Subcutaneous abdominal adipose tissue (tissue), 5 donors: Measurements from ENCODE around the gene ETV4.

Source experiments
- H3K27ac ChIP-seq: one replicate; pipeline ENCODE4 v1.7.0; 2013; ENCODE audit warnings: low read depth, mild to moderate bottlenecking, inconsistent platforms, low read length, moderate library complexity
- H3K27me3 ChIP-seq, 5 donors: one replicate each; pipeline ENCODE4 v1.7.0; 2013; ENCODE audit warnings: low read length in 5 of 5, inconsistent platforms in 1 of 5; ENCODE audit not compliant: control insufficient read depth in 5 of 5, insufficient read depth in 4 of 5
- H3K36me3 ChIP-seq, 5 donors: one replicate each; pipeline ENCODE4 v1.7.0; 2013; ENCODE audit warnings: low read length in 5 of 5; ENCODE audit not compliant: control insufficient read depth in 5 of 5, insufficient read depth in 5 of 5
- H3K4me1 ChIP-seq, 5 donors: one replicate each; pipeline ENCODE4 v1.7.0; 2013; ENCODE audit warnings: low read length in 5 of 5, mild to moderate bottlenecking in 3 of 5, moderate library complexity in 1 of 5; ENCODE audit not compliant: control insufficient read depth in 5 of 5, insufficient read depth in 5 of 5
- H3K4me3 ChIP-seq, 5 donors: one replicate each; pipeline ENCODE4 v1.7.0; 2013; ENCODE audit warnings: low read length in 5 of 5, low read depth in 1 of 5
- H3K9ac ChIP-seq, 5 donors: one replicate each; pipeline ENCODE4 v1.7.0; 2013; ENCODE audit warnings: low read length in 5 of 5, mild to moderate bottlenecking in 4 of 5, moderate library complexity in 3 of 5
- H3K9me3 ChIP-seq, 5 donors: one replicate each; pipeline ENCODE4 v1.7.0; 2013; ENCODE audit warnings: low read length in 5 of 5; ENCODE audit not compliant: control insufficient read depth in 5 of 5
- donor health status: healthy.
- donor health status: healthy.
- donor health status: healthy.
- donor health status: healthy.
- donor health status: healthy.

ETV4 gene

GRCh38 chr17:43546319-43547188, at the start of gene ETV4:
Gene ETV4, minus strand, starts transcription at chr17:43546340. Its CDS starts 723 bp downstream, at chr17:43545617.
- Histone ChIP-seq H3K27me3 (peaks cover 18 to 40% (median 33%) of the 10 kb centered on the region in 5 donors), H3K36me3 (no peaks in the 10 kb centered on the region), H3K4me3 (peak within 1 kb of the TSS; percentile 44 to 67 (median 56)), H3K9ac (peak within 1 kb of the TSS in 3 of 5 donors; percentile 20 to 37 (median 23)), H3K9me3 (no peaks in the 10 kb centered on the region), H3K4me1 (peaks cover 3 to 23% (median 18%) of the 10 kb centered on the region in 5 donors), H3K27ac (no peak within 1 kb of the TSS)

GRCh38 chr17:43595466-43595865, 49.3 kb upstream of the ETV4 start:
- no peak overlapping the region for H3K9ac ChIP-seq
- H3K9me3 ChIP-seq, result no peaks in the 10 kb centered on the region
- peaks cover 7 to 25% (median 22%) of the 10 kb centered on the region in 5 donors for H3K4me1 ChIP-seq
- no peak overlapping the region for H3K27ac ChIP-seq
- H3K27me3 ChIP-seq, result peaks cover 0 to 9% (median 0%) of the 10 kb centered on the region in 5 donors
- H3K36me3 ChIP-seq, result no peaks in the 10 kb centered on the region
- no peak overlapping the region for H3K4me3 ChIP-seq

GRCh38 chr17:43591779-43592562, 45.8 kb upstream of the ETV4 start:
- H3K9me3 ChIP-seq, result no peaks in the 10 kb centered on the region
- peak overlapping the region in 1 of 5 donors; percentile 36 for H3K4me3 ChIP-seq
- H3K27me3 ChIP-seq, result peaks cover 0 to 5% (median 0%) of the 10 kb centered on the region in 5 donors
- H3K9ac ChIP-seq, result peak overlapping the region in 3 of 5 donors; percentile 41 to 46 (median 41)
- H3K27ac ChIP-seq, result peak overlapping the region; percentile 96
- peaks cover 7 to 41% (median 19%) of the 10 kb centered on the region in 5 donors for H3K4me1 ChIP-seq
- no peaks in the 10 kb centered on the region for H3K36me3 ChIP-seq

GRCh38 chr17:43591001-43591400, 44.9 kb upstream of the ETV4 start:
- peak overlapping the region in 3 of 5 donors; percentile 30 to 41 (median 33) for H3K9ac ChIP-seq

GRCh38 chr17:43588664-43589435, 42.7 kb upstream of the ETV4 start:
- no peaks in the 10 kb centered on the region for H3K36me3 ChIP-seq
- no peak overlapping the region for H3K4me3 ChIP-seq
- H3K27ac ChIP-seq, result peak overlapping the region; percentile 32
- H3K4me1 ChIP-seq, result peaks cover 7 to 59% (median 29%) of the 10 kb centered on the region in 5 donors
- peak overlapping the region in 1 of 5 donors; percentile 20 for H3K9ac ChIP-seq
- no peaks in the 10 kb centered on the region for H3K9me3 ChIP-seq
- peaks cover 0 to 3% (median 0%) of the 10 kb centered on the region in 5 donors for H3K27me3 ChIP-seq

More at GRCh38 chr17:43591001-43591400, 44.9 kb upstream of the ETV4 start:
- H3K4me3 ChIP-seq, result no peak overlapping the region
- H3K36me3 ChIP-seq, result no peaks in the 10 kb centered on the region
- peak overlapping the region; percentile 96 for H3K27ac ChIP-seq
- peaks cover 0 to 3% (median 0%) of the 10 kb centered on the region in 5 donors for H3K27me3 ChIP-seq
- H3K4me1 ChIP-seq, result peaks cover 7 to 42% (median 19%) of the 10 kb centered on the region in 5 donors
- H3K9me3 ChIP-seq, result no peaks in the 10 kb centered on the region

- Histone ChIP-seq H3K4me3 (no peak overlapping the region), H3K4me1 (peaks cover 7 to 66% (median 29%) of the 10 kb centered on the region in 5 donors), H3K27me3 (peaks cover 0 to 3% (median 0%) of the 10 kb centered on the region in 5 donors), H3K36me3 (no peaks in the 10 kb centered on the region), H3K9me3 (no peaks in the 10 kb centered on the region), H3K9ac (no peak overlapping the region), H3K27ac (peak overlapping the region; percentile 32)
These were observed 42.0 kb upstream of the ETV4 start for GRCh38 chr17:43588121-43588520.

- Histone ChIP-seq H3K9ac (no peak overlapping the region), H3K9me3 (no peaks in the 10 kb centered on the region), H3K27me3 (peaks cover 0 to 3% (median 0%) of the 10 kb centered on the region in 5 donors), H3K27ac (no peak overlapping the region), H3K4me3 (no peak overlapping the region), H3K36me3 (no peaks in the 10 kb centered on the region), H3K4me1 (peaks cover 7 to 69% (median 29%) of the 10 kb centered on the region in 5 donors)
These were observed 41.5 kb upstream of the ETV4 start for GRCh38 chr17:43587647-43588046.

GRCh38 chr17:43584666-43585102, 38.5 kb upstream of the ETV4 start:
- no peaks in the 10 kb centered on the region for H3K9me3 ChIP-seq
- no peaks in the 10 kb centered on the region for H3K27me3 ChIP-seq
- peaks cover 0 to 67% (median 26%) of the 10 kb centered on the region in 5 donors for H3K4me1 ChIP-seq
- H3K27ac ChIP-seq, result no peak overlapping the region
- H3K9ac ChIP-seq, result no peak overlapping the region
- H3K36me3 ChIP-seq, result no peaks in the 10 kb centered on the region
- no peak overlapping the region for H3K4me3 ChIP-seq

- no peaks in the 10 kb centered on the region for H3K36me3 ChIP-seq
- no peak overlapping the region for H3K4me3 ChIP-seq
- H3K27ac ChIP-seq, result peak overlapping the region; percentile 11
- H3K9ac ChIP-seq, result no peak overlapping the region
- H3K27me3 ChIP-seq, result peaks cover 0 to 6% (median 0%) of the 10 kb centered on the region in 5 donors
- no peaks in the 10 kb centered on the region for H3K9me3 ChIP-seq
- H3K4me1 ChIP-seq, result peaks cover 5 to 73% (median 38%) of the 10 kb centered on the region in 5 donors
These were observed 37.2 kb upstream of the ETV4 start for GRCh38 chr17:43583332-43583731.
